B cell (primary cell): ENCODE measurements around the gene ACER2. TPM values are rescaled to one million over a fixed set of nuclear protein-coding genes. Genes with fewer than 3 reads are reported as not detected.

Source experiments
- ATAC-seq: fragments of 200-7000 bp; cut with Tn5 transposase; one replicate; pipeline ENCODE4 v1.10.0; 2021; ENCODE audit warnings: low read depth, mild to moderate bottlenecking, moderate number of reproducible peaks, moderate library complexity
- CTCF ChIA-PET: fragments of 350-600 bp; sonication (Branson Sonifier 250); formaldehyde crosslinking; loops from one replicate; lab custom pipeline; 2021; ENCODE audit warnings: antibody characterized with exemption, inconsistent platforms; lab: Charles Lee
- POLR2A ChIA-PET: fragments of 350-600 bp; sonication (Branson Sonifier 250); formaldehyde crosslinking; loops from one replicate; lab custom pipeline; 2021; ENCODE audit warnings: antibody characterized with exemption; lab: Charles Lee
- DNase-seq: peaks from one replicate; pipeline ENCODE4 v3.0.0; 2013
- H2AFZ ChIP-seq: 2 replicates; pipeline ENCODE4 v1.6.1; 2012; ENCODE audit warnings: mild to moderate bottlenecking, low read depth, low read length; ENCODE audit not compliant: insufficient read depth, poor library complexity, severe bottlenecking
- H3K27ac ChIP-seq, 2 donors: 1 replicate in 1 of 2; 2 replicates in 1 of 2; pipeline ENCODE4 v1.5.1; 2012 to 2013; ENCODE audit warnings: low read length in 2 of 2, mild to moderate bottlenecking in 2 of 2, moderate library complexity in 1 of 2
- H3K27me3 ChIP-seq, 4 experiments: fragments of 200-600 bp in 1 of 4; sonication (generic) in 1 of 4; replicated peaks in 1 of 4; 1 replicate in 2 of 4; 2 replicates in 2 of 4; pipeline versions ENCODE4 v1.6.1 to v1.7.0; 2013 to 2016; ENCODE audit warnings: low read length in 3 of 4, mild to moderate bottlenecking in 2 of 4, mixed read lengths in 1 of 4, moderate library complexity in 1 of 4; ENCODE audit not compliant: insufficient read depth in 4 of 4, control insufficient read depth in 3 of 4; ENCODE audit errors: control extremely low read depth in 1 of 4
- H3K36me3 ChIP-seq, 2 experiments: replicated peaks in 1 of 2; 1 replicate in 1 of 2; 2 replicates in 1 of 2; pipeline versions ENCODE4 v1.6.1 to v1.7.1; 2013; ENCODE audit warnings: low read length in 1 of 2; ENCODE audit not compliant: insufficient read depth in 2 of 2, control insufficient read depth in 1 of 2; ENCODE audit errors: control extremely low read depth in 1 of 2, extremely low read depth in 1 of 2
- H3K4me1 ChIP-seq, 2 donors: fragments of 200-600 bp in 1 of 2; sonication (generic) in 1 of 2; 1 replicate in 1 of 2; 2 replicates in 1 of 2; pipeline versions ENCODE4 v1.5.1 to v1.6.1; 2013 to 2017; ENCODE audit warnings: low read length in 2 of 2; ENCODE audit not compliant: control insufficient read depth in 2 of 2, insufficient read depth in 2 of 2
- H3K4me2 ChIP-seq: replicated peaks from 2 replicates; pipeline ENCODE3; 2012; ENCODE audit warnings: mild to moderate bottlenecking, low read depth, low read length; ENCODE audit not compliant: poor library complexity, severe bottlenecking
- H3K4me3 ChIP-seq, 5 experiments: fragments of 200-600 bp in 1 of 5; sonication (generic) in 1 of 5; 1 replicate in 3 of 5; 2 replicates in 2 of 5; pipeline versions ENCODE4 v1.5.1 to v1.7.0; 2011 to 2016; ENCODE audit warnings: low read length in 4 of 5, mild to moderate bottlenecking in 4 of 5, low read depth in 2 of 5, control low read depth in 1 of 5, moderate library complexity in 1 of 5; ENCODE audit not compliant: insufficient read depth in 1 of 5; ENCODE audit errors: control extremely low read depth in 1 of 5, extremely low read depth in 1 of 5
- H3K79me2 ChIP-seq: fragments of 200-600 bp; sonication (generic); one replicate; pipeline ENCODE4 v1.6.0; 2016; ENCODE audit warnings: low read length; ENCODE audit not compliant: control insufficient read depth, insufficient read depth
- H3K9ac ChIP-seq: fragments of 200-600 bp; sonication (generic); 2 replicates; pipeline ENCODE4 v1.6.1; 2017; ENCODE audit warnings: mild to moderate bottlenecking, low read length, moderate library complexity
- H3K9me3 ChIP-seq, 3 donors: one replicate each; pipeline versions ENCODE4 v1.6.1 to v1.7.1; 2013; ENCODE audit warnings: low read length in 2 of 3; ENCODE audit not compliant: control insufficient read depth in 2 of 3, insufficient read depth in 1 of 3; ENCODE audit errors: control extremely low read depth in 1 of 3
- H4K20me1 ChIP-seq: 2 replicates; pipeline ENCODE4 v1.6.0; 2012; ENCODE audit warnings: mild to moderate bottlenecking, low read length; ENCODE audit not compliant: insufficient read depth, control insufficient read depth, poor library complexity, severe bottlenecking
- H3K27ac Mint-ChIP-seq: one replicate; pipeline ENCODE4 v1.8.0; 2021; ENCODE audit warnings: mixed read lengths
- H3K27me3 Mint-ChIP-seq: one replicate; pipeline ENCODE4 v1.8.0; 2021; ENCODE audit warnings: mixed read lengths
- H3K4me1 Mint-ChIP-seq: one replicate; pipeline ENCODE4 v1.8.0; 2021; ENCODE audit warnings: mixed read lengths
- H3K4me3 Mint-ChIP-seq: one replicate; pipeline ENCODE4 v1.8.0; 2021; ENCODE audit warnings: mixed read lengths
- H3K9me3 Mint-ChIP-seq: one replicate; pipeline ENCODE4 v1.8.0; 2022; ENCODE audit warnings: mixed read lengths; ENCODE audit not compliant: insufficient read depth
- EZH2 ChIP-seq: IDR thresholded peaks from 2 replicates; pipeline ENCODE4 v1.6.1; 2012; ENCODE audit warnings: borderline replicate concordance, low read depth, mild to moderate bottlenecking, moderate library complexity, low read length; ENCODE audit not compliant: insufficient read depth, poor library complexity, severe bottlenecking
- WGBS: methylation state at CpG from one replicate; pipeline ENCODE4 v1.1.5; 2013; ENCODE audit warnings: missing lambda C conversion rate; ENCODE audit not compliant: insufficient coverage; 5-methylcytosine and 5-hydroxymethylcytosine counted together
- intact Hi-C: fragments of 100-400 bp; cut with micrococcal nuclease; formaldehyde crosslinking; loops from one replicate; pipeline ENCODE4 v1.10.0; 2022
- polyA plus RNA-seq: library from polyadenylated mRNA; depleted of rRNA; stranded (reverse); fragments of >200 nt; gene quantifications from 2 replicates; pipeline ENCODE4 v1.2.3, GENCODE V29; 2012
- total RNA-seq, 2 donors: library from RNA; stranded (reverse); fragments of 120-200 nt in 1 of 2; gene quantifications; 1 replicate in 1 of 2; 2 replicates in 1 of 2; pipeline versions ENCODE4 v1.2.3 to v1.2.4, GENCODE V29; 2013 to 2022
- TF ChIP-seq, protein P1 (sequence below): fragments of 200-600 bp; IDR thresholded peaks from one replicate; pipeline ENCODE4 v1.8.0; 2022; ENCODE audit warnings: antibody characterized with exemption, mild to moderate bottlenecking

The ACER2 gene
- total and polyA plus RNA-seq, 2 donors (not counting 1 experiment from before 2014, with no cell fraction given) = 1.1 to 5.5 TPM

DNA sequence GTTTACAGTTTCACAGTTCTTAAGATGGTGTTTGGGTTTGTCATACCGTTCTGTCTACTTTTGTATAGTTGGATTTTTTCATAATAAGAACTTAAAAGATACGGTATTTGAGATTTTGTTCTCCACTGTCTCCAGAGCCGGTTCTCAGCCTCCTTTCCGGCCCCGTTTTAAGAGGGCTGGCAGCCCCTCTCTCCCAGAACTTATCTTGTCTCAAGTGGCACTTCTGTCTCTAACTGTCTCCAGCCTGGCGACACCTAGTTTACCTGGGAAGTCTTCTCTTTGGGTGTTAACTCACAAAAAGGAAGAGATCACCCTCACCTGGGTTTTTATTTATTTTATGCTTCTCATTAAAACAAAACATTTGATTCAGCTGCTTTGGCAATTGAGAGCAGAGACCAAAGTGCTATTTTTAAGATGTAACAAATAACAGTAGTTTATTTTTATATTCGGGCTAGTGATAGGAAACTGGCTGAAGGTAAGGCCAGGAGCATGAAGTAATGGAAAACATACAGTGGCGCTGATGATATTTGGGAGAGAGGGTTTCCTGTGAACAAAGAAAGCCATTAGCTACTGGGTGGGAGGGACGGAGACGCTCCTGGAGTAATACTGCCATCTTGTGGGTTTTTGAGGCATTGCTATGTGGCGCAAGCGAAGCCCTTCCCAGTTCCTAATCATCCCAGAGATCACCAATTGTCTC lies 48.3 kb downstream of the ACER2 start:
- Histone ChIP-seq H3K27ac (no peak overlapping the region), H3K4me2 (peak overlapping the region; percentile 59), H3K27me3 (no peaks in the 10 kb centered on the region), H3K9me3 (no peaks in the 10 kb centered on the region), H3K4me3 (peak overlapping the region in 1 of 5 experiments; percentile 19), H2AFZ (peak overlapping the region; percentile 49), H3K36me3 (no peaks in the 10 kb centered on the region), H3K79me2 (peaks cover 9% of the 10 kb centered on the region), H4K20me1 (no peaks in the 10 kb centered on the region), H3K9ac (peak overlapping the region; percentile 14), H3K4me1 (peaks cover 7% of the 10 kb centered on the region in 2 donors)
- H3K4me3 Mint-ChIP-seq = peak overlapping the region; percentile 23
- H3K9me3 Mint-ChIP-seq = no peaks in the 10 kb centered on the region
- DNase-seq (peak; percentile 80), ATAC-seq (peak; percentile 95)
- WGBS = 0% methylated on average over 4 of the region's 12 CpGs
- H3K27ac Mint-ChIP-seq = no peak overlapping the region
- no peaks in the 10 kb centered on the region for H3K27me3 Mint-ChIP-seq
- peaks cover 13% of the 10 kb centered on the region for H3K4me1 Mint-ChIP-seq
- POLR2A ChIA-PET = interaction anchor here (0.7 kb wide), 1 partner anchor 283 kb away, joined by 3 read pairs; no protein-coding TSS in a partner anchor
- TF ChIP-seq, protein P1, sequence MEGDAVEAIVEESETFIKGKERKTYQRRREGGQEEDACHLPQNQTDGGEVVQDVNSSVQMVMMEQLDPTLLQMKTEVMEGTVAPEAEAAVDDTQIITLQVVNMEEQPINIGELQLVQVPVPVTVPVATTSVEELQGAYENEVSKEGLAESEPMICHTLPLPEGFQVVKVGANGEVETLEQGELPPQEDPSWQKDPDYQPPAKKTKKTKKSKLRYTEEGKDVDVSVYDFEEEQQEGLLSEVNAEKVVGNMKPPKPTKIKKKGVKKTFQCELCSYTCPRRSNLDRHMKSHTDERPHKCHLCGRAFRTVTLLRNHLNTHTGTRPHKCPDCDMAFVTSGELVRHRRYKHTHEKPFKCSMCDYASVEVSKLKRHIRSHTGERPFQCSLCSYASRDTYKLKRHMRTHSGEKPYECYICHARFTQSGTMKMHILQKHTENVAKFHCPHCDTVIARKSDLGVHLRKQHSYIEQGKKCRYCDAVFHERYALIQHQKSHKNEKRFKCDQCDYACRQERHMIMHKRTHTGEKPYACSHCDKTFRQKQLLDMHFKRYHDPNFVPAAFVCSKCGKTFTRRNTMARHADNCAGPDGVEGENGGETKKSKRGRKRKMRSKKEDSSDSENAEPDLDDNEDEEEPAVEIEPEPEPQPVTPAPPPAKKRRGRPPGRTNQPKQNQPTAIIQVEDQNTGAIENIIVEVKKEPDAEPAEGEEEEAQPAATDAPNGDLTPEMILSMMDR = peak; percentile 99
- TF ChIP-seq EZH2 = no peak
- CTCF ChIA-PET = interaction anchor here (0.5 to 8.2 kb wide), 40 partner anchors 8 to 1646 kb away, joined by 3 to 101 read pairs (median 4); partner anchors contain the start of genes ACER2, DENND4C, RPS6 and RRAGA
- intact Hi-C loops = loop anchor here (1.0 to 2.0 kb wide), 6 partner anchors 48 to 408 kb away; partner anchors contain the start of genes ACER2, HAUS6 and RRAGA

DNA sequence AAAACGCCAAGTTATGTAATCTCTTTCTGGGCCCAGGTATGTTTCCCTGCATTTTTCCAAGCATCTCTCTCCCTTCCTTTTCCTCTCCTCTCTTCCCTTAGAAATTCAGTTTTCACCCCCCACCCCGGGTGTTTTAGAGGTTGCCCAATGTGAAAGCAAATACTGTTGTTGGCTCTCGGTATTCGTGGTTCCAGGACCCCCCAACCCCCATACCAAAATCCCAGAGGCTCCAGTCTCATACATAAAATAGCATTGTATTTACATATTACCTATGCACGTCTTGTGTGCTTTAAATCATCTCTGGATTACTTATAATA lies 48.8 kb downstream of the ACER2 start:
- Histone ChIP-seq H3K9ac (peak overlapping the region; percentile 14), H3K4me2 (peak overlapping the region; percentile 59), H4K20me1 (no peaks in the 10 kb centered on the region), H3K4me3 (peak overlapping the region in 1 of 5 experiments; percentile 19), H3K27me3 (no peaks in the 10 kb centered on the region), H2AFZ (peak overlapping the region; percentile 49), H3K79me2 (peaks cover 9% of the 10 kb centered on the region), H3K4me1 (peaks cover 6 to 7% of the 10 kb centered on the region in 2 donors), H3K27ac (no peak overlapping the region), H3K36me3 (no peaks in the 10 kb centered on the region), H3K9me3 (no peaks in the 10 kb centered on the region)
- H3K27me3 Mint-ChIP-seq = no peaks in the 10 kb centered on the region
- H3K4me3 Mint-ChIP-seq = peak overlapping the region; percentile 23
- CTCF ChIA-PET = interaction anchor here (0.6 to 8.2 kb wide), 32 partner anchors 8 to 1647 kb away, joined by 3 to 101 read pairs (median 4); partner anchors contain the start of genes ACER2, DENND4C, RPS6 and RRAGA
- peaks cover 12% of the 10 kb centered on the region for H3K4me1 Mint-ChIP-seq
- no CpG with 5 or more reads among the region's 5 CpGs for WGBS
- peak; percentile 18 for ATAC-seq
- no peaks in the 10 kb centered on the region for H3K9me3 Mint-ChIP-seq
- intact Hi-C loops = loop anchor here (1.0 to 2.0 kb wide), 6 partner anchors 49 to 408 kb away; partner anchors contain the start of genes ACER2, HAUS6 and RRAGA
- TF ChIP-seq EZH2 = no peak
- TF ChIP-seq, protein P1 = peak; percentile 35
- no peak overlapping the region for H3K27ac Mint-ChIP-seq
- POLR2A ChIA-PET = interaction anchor here (0.7 kb wide), 1 partner anchor 283 kb away, joined by 3 read pairs; no protein-coding TSS in a partner anchor
- no peak for DNase-seq
